Cardiac septum (tissue), 1 donor: ENCODE data around the gene TSPAN19. TPM values are rescaled to one million over a fixed set of nuclear protein-coding genes. Genes with fewer than 3 reads are reported as not detected.

ENCODE experiments used
- DNase-seq: peaks from one replicate; pipeline ENCODE4 v3.0.0-alpha.2; 2020; ENCODE audit warnings: low spot score
- intact Hi-C: fragments of 100-400 bp; cut with DNase I; formaldehyde crosslinking; loops from one replicate; pipeline ENCODE4 v1.14.0; 2022
- long read RNA-seq: library from polyadenylated mRNA; unstranded; transcript quantifications from one replicate; pipeline ENCODE4 v2.0.0, GENCODE V29; 2021
- total RNA-seq: library from RNA; stranded (reverse); fragmentation: NEBNext Ultra II Directional; extraction: Animal tissue kit (Norgen Biotek cat#: 25700); gene quantifications from one replicate; pipeline ENCODE4 v1.2.1, GENCODE V29; 2021
- donor health status: DM: no; HTN: no; CAD: no.

Gene TSPAN19
- total RNA-seq = not detected
- long read RNA-seq = 0 reads

- peak; percentile 71 for DNase-seq
- intact Hi-C loops = no loop called here
Measured at GRCh38 chr12:85036234-85036707, at the start of gene TSPAN19, which contains the start of gene LRRIQ1. TSS of gene TSPAN19 (minus strand) at chr12:85036277. CDS start at chr12:85029946, 6,331 bp downstream. TSS of gene LRRIQ1 (plus strand) at chr12:85036351. CDS start at chr12:85038177, 1,826 bp downstream.

GRCh38 chr12:85085066-85085465 lies 49.0 kb upstream of the TSPAN19 start:
- intact Hi-C loops = no loop called here

GRCh38 chr12:85076688-85077430 lies 40.8 kb upstream of the TSPAN19 start:
- intact Hi-C loops = no loop called here

More at GRCh38 chr12:85085066-85085465, 49.0 kb upstream of the TSPAN19 start:
- no peak for DNase-seq

GRCh38 chr12:85072826-85073225 lies 36.7 kb upstream of the TSPAN19 start:
- intact Hi-C loops = no loop called here
- DNase-seq = no peak

More at GRCh38 chr12:85076688-85077430, 40.8 kb upstream of the TSPAN19 start:
- DNase-seq = no peak

- DNase-seq = no peak
- intact Hi-C loops = no loop called here
Measured at GRCh38 chr12:85065837-85066482, 29.9 kb upstream of the TSPAN19 start.

GRCh38 chr12:85060916-85061315 lies 24.8 kb upstream of the TSPAN19 start:
- DNase-seq = no peak
- intact Hi-C loops = no loop called here

- no peak for DNase-seq
- intact Hi-C loops = no loop called here
Measured at GRCh38 chr12:85059594-85059993, 23.5 kb upstream of the TSPAN19 start.

- intact Hi-C loops = no loop called here
- no peak for DNase-seq
Measured at GRCh38 chr12:85058339-85058738, 22.3 kb upstream of the TSPAN19 start.

- no peak for DNase-seq
- intact Hi-C loops = no loop called here
Measured at GRCh38 chr12:85057370-85057963, 21.4 kb upstream of the TSPAN19 start.

GRCh38 chr12:85043829-85044228 lies 7.8 kb upstream of the TSPAN19 start:
- DNase-seq = no peak
- intact Hi-C loops = no loop called here

GRCh38 chr12:85041395-85041794 lies 5.3 kb upstream of the TSPAN19 start:
- DNase-seq = no peak
- intact Hi-C loops = no loop called here

- intact Hi-C loops = no loop called here
- DNase-seq = no peak
Measured at GRCh38 chr12:85036733-85037132, 656 bp upstream of the TSPAN19 start.

- intact Hi-C loops = loop anchor here (2.0 kb wide), 1 partner anchor 155 kb away; no protein-coding TSS in a partner anchor
- no peak for DNase-seq
Measured at GRCh38 chr12:85029456-85029855, 6.6 kb downstream of the TSPAN19 start.

- intact Hi-C loops = no loop called here
- no peak for DNase-seq
Measured at GRCh38 chr12:85018098-85018497, 18.0 kb downstream of the TSPAN19 start.

- intact Hi-C loops = no loop called here
- DNase-seq = no peak
Measured at GRCh38 chr12:85017618-85018017, 18.5 kb downstream of the TSPAN19 start.

- no peak for DNase-seq
- intact Hi-C loops = no loop called here
Measured at GRCh38 chr12:85017133-85017532, 18.9 kb downstream of the TSPAN19 start.

GRCh38 chr12:85016413-85016812 lies 19.7 kb downstream of the TSPAN19 start:
- intact Hi-C loops = no loop called here
- DNase-seq = no peak

- intact Hi-C loops = no loop called here
- no peak for DNase-seq
Measured at GRCh38 chr12:85007836-85008235, 28.2 kb downstream of the TSPAN19 start.

- no peak for DNase-seq
- intact Hi-C loops = no loop called here
Measured at GRCh38 chr12:85006206-85006605, 29.9 kb downstream of the TSPAN19 start.

- intact Hi-C loops = no loop called here
- no peak for DNase-seq
Measured at GRCh38 chr12:85005615-85006014, 30.5 kb downstream of the TSPAN19 start.
